GM18907 (cell line): Measurements from ENCODE around the gene PUDP.
A peak's percentile ranks its signal among the peaks of the same experiment; 100 is the strongest.
"Not testable (repeated sequence)": the region's sequence is repeated elsewhere in the genome, so short reads cannot be mapped to it uniquely, and the experiment has no call there.

Source experiments
- ATAC-seq: cut with Tn5 transposase; IDR thresholded peaks from one replicate; pipeline ENCODE4 v1.9.1; 2021; ENCODE audit warnings: mild to moderate bottlenecking, moderate library complexity; ENCODE audit not compliant: unreplicated experiment

PUDP gene

GRCh38 chrX:7110821-7111276, 37.1 kb downstream of the PUDP start:
- peak; percentile 54 for ATAC-seq

- peak; percentile 84 for ATAC-seq
These were observed 37.8 kb downstream of the PUDP start for GRCh38 chrX:7109838-7110793.

GRCh38 chrX:7109049-7109531, 38.9 kb downstream of the PUDP start:
- ATAC-seq: no peak

- no peak for ATAC-seq
These were observed 39.9 kb downstream of the PUDP start for GRCh38 chrX:7108030-7108429.

GRCh38 chrX:7106649-7107048, 41.3 kb downstream of the PUDP start:
- no peak for ATAC-seq

GRCh38 chrX:7102119-7102518, 45.8 kb downstream of the PUDP start:
- ATAC-seq: no peak

- ATAC-seq: no peak
These were observed 47.9 kb downstream of the PUDP start for GRCh38 chrX:7100022-7100421.

- ATAC-seq: not testable (repeated sequence)
These were observed 52.3 kb downstream of the PUDP start for GRCh38 chrX:7095657-7096056.

- no peak for ATAC-seq
These were observed 54.6 kb downstream of the PUDP start for GRCh38 chrX:7093305-7093704.

- ATAC-seq: no peak
These were observed 55.4 kb downstream of the PUDP start for GRCh38 chrX:7092543-7092942.

- peak; percentile 40 for ATAC-seq
These were observed 56.0 kb downstream of the PUDP start for GRCh38 chrX:7091923-7092322.

GRCh38 chrX:7090641-7091040, 57.3 kb downstream of the PUDP start:
- no peak for ATAC-seq

GRCh38 chrX:7088968-7089615, 58.9 kb downstream of the PUDP start:
- peak; percentile 55 for ATAC-seq

GRCh38 chrX:7086384-7086783, 61.6 kb downstream of the PUDP start:
- ATAC-seq: peak; percentile 51

GRCh38 chrX:7085879-7086278, 62.1 kb downstream of the PUDP start:
- no peak for ATAC-seq

- no peak for ATAC-seq
These were observed 63.1 kb downstream of the PUDP start for GRCh38 chrX:7084841-7085240.

GRCh38 chrX:7083468-7084396, 64.2 kb downstream of the PUDP start:
- ATAC-seq: peak; percentile 93

GRCh38 chrX:7083021-7083420, 64.9 kb downstream of the PUDP start:
- peak; percentile 14 for ATAC-seq

GRCh38 chrX:7082556-7082955, 65.4 kb downstream of the PUDP start:
- no peak for ATAC-seq
